ENCODE data around the gene ZNF385A.

The ZNF385A gene

DNA sequence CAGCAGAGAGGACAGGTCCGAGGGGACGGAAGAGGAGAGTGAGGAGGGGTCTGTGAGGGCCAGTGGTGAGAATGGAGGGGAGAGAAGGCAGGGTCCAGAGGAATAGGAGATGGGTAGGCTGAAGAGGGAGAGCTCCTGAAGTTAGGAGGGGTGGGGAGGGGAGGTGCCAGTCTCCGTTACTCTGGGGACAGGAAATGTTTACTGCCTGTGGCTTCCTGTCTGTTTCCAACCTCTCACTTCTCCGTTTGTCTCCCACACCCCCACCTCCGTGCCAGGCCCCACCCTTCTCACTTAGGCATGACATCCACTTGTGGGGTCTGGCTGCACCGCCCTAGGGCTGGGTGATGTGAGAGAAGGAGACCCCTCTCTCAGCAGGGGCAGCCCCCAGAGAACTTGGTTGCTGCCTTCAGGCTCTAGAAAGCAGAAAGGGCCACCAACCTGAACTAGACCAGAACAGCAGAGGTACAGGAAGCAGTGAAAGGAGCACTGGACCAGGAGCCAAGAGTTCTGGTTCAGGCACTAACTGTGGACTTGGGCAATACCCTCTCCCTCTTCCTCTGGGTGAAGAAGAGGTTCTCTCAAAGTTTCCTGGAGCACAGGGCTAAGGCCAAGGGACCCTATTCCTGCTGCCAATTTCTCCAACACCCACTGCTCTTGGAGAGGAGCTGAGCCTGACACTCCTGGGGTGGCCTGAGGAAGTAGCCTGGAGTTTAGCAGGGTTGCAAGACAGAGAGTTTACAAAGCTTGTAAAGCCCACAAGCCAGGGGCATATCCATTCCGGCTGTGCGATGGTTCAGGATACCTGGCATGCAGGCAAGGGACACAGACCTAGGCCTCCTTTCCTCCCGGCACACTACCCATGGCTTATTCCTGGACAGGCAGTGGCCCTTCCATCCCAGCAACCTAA lies 29.0 kb upstream of the ZNF385A start:
- DNase-seq (ENCODE audit: insufficient read length, low spot score), result no peak
- no peak for FAIRE-seq

GRCh38 chr12:54412786-54413185 lies 28.3 kb upstream of the ZNF385A start:
- TF ChIP-seq CTCF (IDR thresholded peaks at IDR 0.05; ENCODE audit: insufficient read depth, missing control alignments), result no peak
- DNase-seq (ENCODE audit: insufficient read length, low spot score) (no peak), FAIRE-seq (no peak)

More for the DNA sequence above, 29.0 kb upstream of the ZNF385A start:
- no peak for TF ChIP-seq CTCF (IDR thresholded peaks at IDR 0.05; ENCODE audit: insufficient read depth, missing control alignments)

GRCh38 chr12:54412348-54412747 lies 27.8 kb upstream of the ZNF385A start:
- TF ChIP-seq CTCF (IDR thresholded peaks at IDR 0.05; ENCODE audit: insufficient read depth, missing control alignments), result no peak
- DNase-seq (ENCODE audit: insufficient read length, low spot score) (no peak), FAIRE-seq (no peak)

GRCh38 chr12:54411391-54412241 lies 27.1 kb upstream of the ZNF385A start:
- no peak for DNase-seq (ENCODE audit: insufficient read length, low spot score)
- no peak for TF ChIP-seq CTCF (IDR thresholded peaks at IDR 0.05; ENCODE audit: insufficient read depth, missing control alignments)
- FAIRE-seq, result no peak

GRCh38 chr12:54409267-54409666 lies 24.7 kb upstream of the ZNF385A start:
- DNase-seq (ENCODE audit: insufficient read length, low spot score), result no peak
- FAIRE-seq, result no peak
- no peak for TF ChIP-seq CTCF (IDR thresholded peaks at IDR 0.05; ENCODE audit: insufficient read depth, missing control alignments)

- FAIRE-seq, result no peak
- no peak for DNase-seq (ENCODE audit: insufficient read length, low spot score)
- no peak for TF ChIP-seq CTCF (IDR thresholded peaks at IDR 0.05; ENCODE audit: insufficient read depth, missing control alignments)
Observed at GRCh38 chr12:54407183-54407905, 22.8 kb upstream of the ZNF385A start.

All from D721Med (cell line).